ENCODE measurements around the gene GBP1.

The GBP1 gene

DNA sequence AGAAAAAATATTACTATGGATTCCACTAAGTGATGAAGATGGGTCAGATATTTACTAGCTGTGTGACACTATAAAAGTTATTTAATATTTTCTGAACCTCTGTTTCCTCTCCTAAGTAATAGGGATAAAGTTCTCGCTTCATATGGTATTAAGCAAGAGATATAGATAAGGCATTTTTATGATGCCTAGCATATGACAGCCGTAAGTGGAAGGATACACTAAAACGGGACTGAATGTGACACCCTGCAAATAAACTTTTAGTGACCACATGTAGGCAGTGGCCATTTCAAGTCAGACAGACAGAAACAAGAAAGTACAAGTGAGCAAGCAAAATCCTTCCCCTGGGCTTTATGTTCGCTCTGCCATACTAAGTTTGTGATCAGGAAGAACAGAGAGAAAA is 56.5 kb downstream of the GBP1 start:
- DNase-seq (ENCODE audit: low read depth, low spot score): no peak

DNA sequence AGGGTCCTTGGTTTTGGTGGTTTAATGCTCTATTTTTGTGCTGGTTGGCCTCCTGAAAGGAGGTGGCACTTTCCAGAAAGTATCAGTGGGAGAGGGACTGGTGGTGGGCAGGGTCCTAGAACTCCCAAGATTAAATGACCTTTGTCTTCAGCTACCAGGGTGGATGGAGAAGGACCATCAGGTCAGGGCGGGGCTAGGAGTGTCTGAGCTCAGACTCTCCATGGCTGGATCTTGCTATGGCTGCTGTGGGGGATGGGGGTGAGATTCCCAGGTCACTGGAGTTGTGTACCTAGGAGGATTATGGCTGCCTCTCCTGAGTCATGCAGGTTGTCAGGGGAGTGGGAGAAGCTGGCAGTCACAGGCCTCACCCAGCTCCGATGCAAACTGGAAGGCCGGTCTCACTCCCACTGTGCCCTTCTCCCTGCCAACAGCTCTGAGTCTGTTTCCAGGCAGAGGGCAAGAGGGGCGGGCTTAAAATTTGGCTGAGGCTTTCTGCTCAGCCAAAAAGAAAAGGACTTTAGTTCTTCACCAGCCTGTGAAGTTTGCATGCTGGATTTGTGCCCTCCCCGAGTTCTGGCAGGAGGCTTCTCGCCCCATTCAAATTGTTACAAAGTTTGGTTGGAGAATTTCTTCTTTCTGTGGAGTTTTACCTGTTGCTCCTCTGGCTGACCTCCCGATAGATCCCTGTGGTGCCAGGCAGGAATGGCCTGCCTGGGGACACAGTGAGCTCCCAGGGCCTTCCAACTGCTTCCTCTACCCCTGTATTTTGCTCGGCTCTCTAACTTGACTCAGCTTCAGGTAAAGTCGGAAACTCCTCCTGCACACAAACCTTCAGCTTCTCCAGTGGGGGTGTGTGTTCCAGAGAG is 59.5 kb downstream of the GBP1 start:
- DNase-seq (ENCODE audit: low read depth, low spot score): no peak
